ENCODE measurements around the gene PABPN1L. TPM values are rescaled to one million over a fixed set of nuclear protein-coding genes. Genes with fewer than 3 reads are reported as not detected.
"Not testable (repeated sequence)": the region's sequence is repeated elsewhere in the genome, so short reads cannot be mapped to it uniquely, and the experiment has no call there.

The PABPN1L gene
- total and polyA plus RNA-seq, 9 of the 15 experiments (the other 6 are each of a cell fraction or from before 2014, with no cell fraction given) = 0.11 to 0.32 TPM; not detected in 7

DNA sequence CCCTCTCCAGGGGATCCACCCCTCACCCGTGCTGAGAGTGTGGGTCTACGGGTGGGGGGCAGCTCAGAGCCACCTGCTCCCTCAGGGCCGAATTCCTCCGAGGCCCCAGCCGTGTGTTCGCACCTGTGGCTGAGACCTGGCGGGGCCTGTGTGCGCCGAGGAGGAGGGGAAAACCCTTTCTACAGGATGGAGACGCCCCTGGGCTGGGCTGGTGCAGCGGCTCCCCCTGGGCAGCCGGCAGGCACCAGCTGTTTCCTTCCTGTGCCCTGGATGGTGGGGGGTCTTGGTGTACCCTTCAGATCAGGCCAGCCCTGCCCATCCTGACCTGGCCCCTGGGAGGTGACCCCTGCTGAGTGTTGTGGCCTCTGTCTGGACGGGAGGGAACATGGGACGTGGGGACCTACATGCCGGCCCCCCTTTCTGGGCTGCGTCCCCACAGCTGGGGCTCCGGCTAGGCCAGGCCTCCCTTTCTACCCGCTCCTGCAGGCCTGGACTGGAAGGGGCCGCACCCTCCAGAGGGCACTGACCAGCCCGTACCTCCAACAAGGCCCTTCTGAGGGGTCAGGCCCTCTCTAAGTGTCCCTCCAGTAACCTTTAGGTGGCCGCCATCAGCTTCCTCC, 28.3 kb upstream of the PABPN1L start:
- peaks cover 91% of the 10 kb centered on the region for H3K36me3 ChIP-seq (ENCODE audit: control insufficient read depth, insufficient read depth, low read length)
- no peak for ATAC-seq
- no peak for DNase-seq (ENCODE audit: extremely low read depth in 1 of 4, low spot score in 3 of 4)
- no peak overlapping the region for H3K27ac ChIP-seq (ENCODE audit: extremely low read depth, low read depth, low read length)
- H3K4me2 ChIP-seq (ENCODE audit: insufficient read depth, low read length) = no peak overlapping the region
- no peak overlapping the region for H2AFZ ChIP-seq (ENCODE audit: low read depth, low read length)
- TF ChIP-seq HLTF (IDR thresholded peaks at IDR 0.05) (no peak), ZNF75A (CRISPR knock-in tag; IDR thresholded peaks at IDR 0.05) (no peak), KLF6 (CRISPR knock-in tag; IDR thresholded peaks at IDR 0.05; ENCODE audit: borderline replicate concordance) (no peak), ZNF766 (CRISPR knock-in tag; conservative IDR thresholded peaks at IDR 0.05) (no peak), POLR2G (IDR thresholded peaks at IDR 0.05; ENCODE audit: low read depth, low read length) (peak; percentile 70), CREB5 (CRISPR knock-in tag; IDR thresholded peaks at IDR 0.05) (no peak), RBM22 (IDR thresholded peaks at IDR 0.05; ENCODE audit: low read depth, low read length, poor library complexity, severe bottlenecking) (peak; percentile 87), ZNF224 (CRISPR knock-in tag; IDR thresholded peaks at IDR 0.05) (no peak), BDP1 (IDR thresholded peaks at IDR 0.05; ENCODE audit: insufficient read depth, insufficient read length) (no peak), ZNF217 (CRISPR knock-in tag; IDR thresholded peaks at IDR 0.05) (no peak), SMARCA5 (IDR thresholded peaks at IDR 0.05) (no peak), POLR2A (conservative IDR thresholded peaks at IDR 0.05) (0 out of 2 replicates have a peak, but pooled peaks have one; percentile 22), ZNF76 (CRISPR knock-in tag; IDR thresholded peaks at IDR 0.05; ENCODE audit: borderline replicate concordance) (no peak)
- TF ChIP-seq, protein P1, sequence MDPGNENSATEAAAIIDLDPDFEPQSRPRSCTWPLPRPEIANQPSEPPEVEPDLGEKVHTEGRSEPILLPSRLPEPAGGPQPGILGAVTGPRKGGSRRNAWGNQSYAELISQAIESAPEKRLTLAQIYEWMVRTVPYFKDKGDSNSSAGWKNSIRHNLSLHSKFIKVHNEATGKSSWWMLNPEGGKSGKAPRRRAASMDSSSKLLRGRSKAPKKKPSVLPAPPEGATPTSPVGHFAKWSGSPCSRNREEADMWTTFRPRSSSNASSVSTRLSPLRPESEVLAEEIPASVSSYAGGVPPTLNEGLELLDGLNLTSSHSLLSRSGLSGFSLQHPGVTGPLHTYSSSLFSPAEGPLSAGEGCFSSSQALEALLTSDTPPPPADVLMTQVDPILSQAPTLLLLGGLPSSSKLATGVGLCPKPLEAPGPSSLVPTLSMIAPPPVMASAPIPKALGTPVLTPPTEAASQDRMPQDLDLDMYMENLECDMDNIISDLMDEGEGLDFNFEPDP (CRISPR knock-in tag; IDR thresholded peaks at IDR 0.05) = no peak
- H3K27me3 ChIP-seq (ENCODE audit: control insufficient read depth in 2 of 2, insufficient read depth in 2 of 2, low read length in 2 of 2) = no peaks in the 10 kb centered on the region
- 95% methylated on average over 15 of the region's 21 CpGs for WGBS (ENCODE audit: insufficient coverage, low coverage, missing lambda C conversion rate)
- no TSS peak for BruUV-seq (replicated peaks)
- H3K4me1 ChIP-seq (replicated peaks in 1 of 2; ENCODE audit: control insufficient read depth in 2 of 2, insufficient read depth in 2 of 2, low read length in 2 of 2) = peaks cover 0 to 38% of the 10 kb centered on the region in 2 experiments; a peak in 2 of 5 replicates
- H3K9me3 ChIP-seq (replicated peaks; ENCODE audit: control insufficient read depth, insufficient read depth, low read depth, low read length) = peaks cover 20% of the 10 kb centered on the region
- no peaks in the 10 kb centered on the region for H4K20me1 ChIP-seq (replicated peaks; ENCODE audit: control insufficient read depth, insufficient read depth, low read length)
- no peak overlapping the region for H3K4me3 ChIP-seq
- POLR2A ChIA-PET = no interaction called here
- FAIRE-seq = no peak
- no peaks in the 10 kb centered on the region for H3K9me1 ChIP-seq (ENCODE audit: control insufficient read depth, insufficient read depth, low read length)
- CTCF ChIA-PET (ENCODE audit: low intra/inter-chr PET ratio) = no interaction called here
- in situ Hi-C loops (cut with MboI) (no loop called here), intact Hi-C loops (cut with micrococcal nuclease) (no loop called here)
- peaks cover 20% of the 10 kb centered on the region for H3K79me2 ChIP-seq (ENCODE audit: control insufficient read depth, insufficient read depth, low read length)
- no peak overlapping the region for H3K9ac ChIP-seq (ENCODE audit: insufficient read depth in 1 of 2, low read depth in 2 of 2, low read length in 2 of 2)

DNA sequence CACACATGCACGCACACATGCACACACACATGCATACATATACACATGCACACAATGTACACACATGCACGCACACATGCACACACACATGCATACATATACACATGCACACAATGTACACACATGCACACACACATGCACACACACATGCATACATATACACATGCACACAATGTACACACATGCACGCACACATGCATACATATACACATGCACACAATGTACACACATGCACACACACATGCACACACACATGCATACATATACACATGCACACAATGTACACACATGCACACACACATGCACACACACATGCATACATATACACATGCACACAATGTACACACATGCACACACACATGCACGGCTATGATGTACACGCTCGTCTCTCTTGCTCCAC, 27.8 kb upstream of the PABPN1L start:
- H4K20me1 ChIP-seq (replicated peaks; ENCODE audit: control insufficient read depth, insufficient read depth, low read length); H3K27me3 ChIP-seq (ENCODE audit: control insufficient read depth in 2 of 2, insufficient read depth in 2 of 2, low read length in 2 of 2); H2AFZ ChIP-seq (ENCODE audit: low read depth, low read length); H3K9ac ChIP-seq (ENCODE audit: insufficient read depth in 1 of 2, low read depth in 2 of 2, low read length in 2 of 2); POLR2A ChIA-PET; H3K9me1 ChIP-seq (ENCODE audit: control insufficient read depth, insufficient read depth, low read length); intact Hi-C loops (cut with micrococcal nuclease); DNase-seq (ENCODE audit: extremely low read depth in 1 of 4, low spot score in 3 of 4); H3K4me2 ChIP-seq (ENCODE audit: insufficient read depth, low read length); H3K4me3 ChIP-seq; ATAC-seq; BruUV-seq (replicated peaks); CTCF ChIA-PET (ENCODE audit: low intra/inter-chr PET ratio); FAIRE-seq; H3K27ac ChIP-seq (ENCODE audit: extremely low read depth, low read depth, low read length); in situ Hi-C loops (cut with MboI): not testable (repeated sequence)
- H3K36me3 ChIP-seq (ENCODE audit: control insufficient read depth, insufficient read depth, low read length) = peaks cover 91% of the 10 kb centered on the region
- peaks cover 0 to 33% of the 10 kb centered on the region in 2 experiments; a peak in 2 of 5 replicates for H3K4me1 ChIP-seq (replicated peaks in 1 of 2; ENCODE audit: control insufficient read depth in 2 of 2, insufficient read depth in 2 of 2, low read length in 2 of 2)
- WGBS (ENCODE audit: insufficient coverage, low coverage, missing lambda C conversion rate) = 94% methylated on average over 3 of the region's 6 CpGs
- H3K79me2 ChIP-seq (ENCODE audit: control insufficient read depth, insufficient read depth, low read length) = peaks cover 16% of the 10 kb centered on the region
- H3K9me3 ChIP-seq (replicated peaks; ENCODE audit: control insufficient read depth, insufficient read depth, low read depth, low read length) = peaks cover 25% of the 10 kb centered on the region

Data from K562 (cell line).